H1 (cell line): ENCODE data around the gene ALG1. TPM values are rescaled to one million over a fixed set of nuclear protein-coding genes. Genes with fewer than 3 reads are reported as not detected.
"Not testable (repeated sequence)": the region's sequence is repeated elsewhere in the genome, so short reads cannot be mapped to it uniquely, and the experiment has no call there.

ENCODE experiments used
- CTCF ChIA-PET: fragments of 300-600 bp; sonication (Branson Sonifier 250); formaldehyde crosslinking; loops from one replicate; lab custom pipeline; 2021; ENCODE audit not compliant: partially characterized antibody; lab: Charles Lee
- POLR2A ChIA-PET: fragments of 300-600 bp; sonication (Branson Sonifier 250); formaldehyde crosslinking; loops from one replicate; lab custom pipeline; 2021; ENCODE audit warnings: inconsistent platforms; ENCODE audit not compliant: partially characterized antibody; lab: Charles Lee
- DNase-seq, 2 experiments: peaks; one replicate each; pipeline versions ENCODE4 v3.0.0 to v3.0.0-alpha.2; 2010 to 2022; ENCODE audit warnings: low spot score in 2 of 2, low read depth in 1 of 2, mixed read lengths in 1 of 2
- FAIRE-seq: peaks from 2 replicates; lab custom pipeline; 2011; peaks lifted over from hg19 to GRCh38; lab: Jason Lieb, UNC
- H2AFZ ChIP-seq: 2 replicates; pipeline ENCODE4 v1.8.1; 2012; ENCODE audit warnings: low read length, inconsistent platforms
- H2AK5ac ChIP-seq: 2 replicates; pipeline ENCODE4 v1.6.1; 2013; ENCODE audit warnings: low read depth, low read length
- H2BK120ac ChIP-seq: replicated peaks from 2 replicates; pipeline ENCODE3; 2013; ENCODE audit warnings: low read depth, low read length, inconsistent platforms
- H2BK12ac ChIP-seq: 2 replicates; pipeline ENCODE4 v1.6.1; 2013; ENCODE audit warnings: low read depth, low read length
- H2BK15ac ChIP-seq: 2 replicates; pipeline ENCODE4 v1.6.1; 2013; ENCODE audit warnings: low read length
- H2BK20ac ChIP-seq: 2 replicates; pipeline ENCODE4 v1.6.1; 2013; ENCODE audit warnings: low read length
- H2BK5ac ChIP-seq: 2 replicates; pipeline ENCODE4 v1.6.1; 2013; ENCODE audit warnings: low read depth, low read length
- H3K14ac ChIP-seq: 2 replicates; pipeline ENCODE4 v1.6.1; 2013; ENCODE audit warnings: inconsistent platforms; ENCODE audit not compliant: insufficient read length
- H3K18ac ChIP-seq: 2 replicates; pipeline ENCODE4 v1.6.1; 2013; ENCODE audit warnings: low read length; ENCODE audit errors: extremely low read depth
- H3K23ac ChIP-seq: 2 replicates; pipeline ENCODE4 v1.6.1; 2013; ENCODE audit warnings: inconsistent platforms; ENCODE audit not compliant: insufficient read length
- H3K23me2 ChIP-seq: 2 replicates; pipeline ENCODE4 v1.6.1; 2013; ENCODE audit warnings: low read depth, low read length
- H3K27ac ChIP-seq: 2 replicates; pipeline ENCODE4 v1.6.1; 2011; ENCODE audit warnings: low read depth, low read length, inconsistent platforms
- H3K27me3 ChIP-seq, 4 experiments: replicated peaks in 1 of 4; 1 replicate in 1 of 4; 2 replicates in 3 of 4; pipeline versions ENCODE4 v1.6.1 to v1.8.1; 2011 to 2013; ENCODE audit warnings: low read length in 3 of 4, mild to moderate bottlenecking in 3 of 4, inconsistent platforms in 2 of 4, mixed read lengths in 2 of 4, moderate library complexity in 1 of 4; ENCODE audit not compliant: control insufficient read depth in 3 of 4, insufficient read depth in 3 of 4; ENCODE audit errors: extremely low read depth in 1 of 4
- H3K36me3 ChIP-seq, 4 experiments: 2 replicates each; pipeline versions ENCODE4 v1.6.1 to v1.8.1; 2011 to 2013; ENCODE audit warnings: mild to moderate bottlenecking in 4 of 4, low read length in 3 of 4, moderate library complexity in 2 of 4, control low read depth in 1 of 4, inconsistent platforms in 1 of 4; ENCODE audit not compliant: insufficient read depth in 4 of 4, control insufficient read depth in 2 of 4
- H3K4ac ChIP-seq: replicated peaks from 2 replicates; pipeline ENCODE3; 2013; ENCODE audit warnings: low read length, low read depth, mixed read lengths, inconsistent platforms; ENCODE audit not compliant: insufficient read length
- H3K4me1 ChIP-seq, 4 experiments: replicated peaks in 1 of 4; 1 replicate in 1 of 4; 2 replicates in 3 of 4; pipeline versions ENCODE4 v1.6.1 to v1.8.1; 2011 to 2013; ENCODE audit warnings: low read length in 3 of 4, inconsistent platforms in 2 of 4, mixed read lengths in 1 of 4; ENCODE audit not compliant: insufficient read depth in 4 of 4, control insufficient read depth in 3 of 4
- H3K4me2 ChIP-seq, 2 experiments: 2 replicates each; pipeline versions ENCODE4 v1.6.1 to v1.8.1; 2011 to 2013; ENCODE audit warnings: low read depth in 2 of 2, low read length in 2 of 2, control low read depth in 1 of 2, inconsistent platforms in 1 of 2, mild to moderate bottlenecking in 1 of 2; ENCODE audit not compliant: insufficient read depth in 1 of 2
- H3K4me3 ChIP-seq, 4 experiments: fragments of 200-600, 300-600 bp in 1 of 4; sonication (generic), shearing (Covaris generic), sonication (Bioruptor Twin) in 1 of 4; 2 replicates each; pipeline versions ENCODE4 v1.5.1 to v1.8.1; 2011 to 2016; ENCODE audit warnings: low read length in 4 of 4, low read depth in 3 of 4, control low read depth in 2 of 4, inconsistent platforms in 2 of 4, mild to moderate bottlenecking in 2 of 4, mixed read lengths in 1 of 4, moderate library complexity in 1 of 4; ENCODE audit not compliant: insufficient read depth in 2 of 4; ENCODE audit errors: extremely low read depth in 1 of 4
- H3K56ac ChIP-seq: replicated peaks from 2 replicates; pipeline ENCODE3; 2013; ENCODE audit warnings: low read depth, mild to moderate bottlenecking, mixed read lengths, low read length, inconsistent platforms; ENCODE audit not compliant: insufficient read length
- H3K79me1 ChIP-seq: 2 replicates; pipeline ENCODE4 v1.6.1; 2013; ENCODE audit warnings: low read depth, low read length, control low read depth
- H3K79me2 ChIP-seq, 2 experiments: 2 replicates each; pipeline versions ENCODE4 v1.6.1 to v1.8.1; 2012 to 2013; ENCODE audit warnings: low read length in 2 of 2, mild to moderate bottlenecking in 2 of 2, inconsistent platforms in 1 of 2; ENCODE audit not compliant: insufficient read depth in 2 of 2, control insufficient read depth in 1 of 2
- H3K9ac ChIP-seq, 4 experiments: replicated peaks in 1 of 4; 1 replicate in 1 of 4; 2 replicates in 3 of 4; pipeline versions ENCODE4 v1.6.1 to v1.8.1; 2011 to 2013; ENCODE audit warnings: low read depth in 3 of 4, low read length in 3 of 4, control low read depth in 2 of 4, mild to moderate bottlenecking in 2 of 4, moderate library complexity in 2 of 4, inconsistent platforms in 1 of 4; ENCODE audit errors: extremely low read depth in 1 of 4
- H3K9me3 ChIP-seq, 2 experiments: 2 replicates each; pipeline versions ENCODE4 v1.6.1 to v1.8.1; 2012 to 2013; ENCODE audit warnings: mild to moderate bottlenecking in 2 of 2, moderate library complexity in 2 of 2, control low read depth in 1 of 2, inconsistent platforms in 1 of 2, low read depth in 1 of 2, low read length in 1 of 2, mixed read lengths in 1 of 2; ENCODE audit not compliant: insufficient read depth in 2 of 2
- H4K20me1 ChIP-seq, 2 experiments: replicated peaks in 1 of 2; 2 replicates each; pipeline versions ENCODE3 to v1.8.1; 2011 to 2013; ENCODE audit warnings: inconsistent platforms in 2 of 2, low read length in 2 of 2, mild to moderate bottlenecking in 1 of 2; ENCODE audit not compliant: insufficient read depth in 2 of 2, control insufficient read depth in 1 of 2
- H4K5ac ChIP-seq: 2 replicates; pipeline ENCODE4 v1.6.1; 2013; ENCODE audit warnings: low read length, low read depth, mixed read lengths, inconsistent platforms; ENCODE audit not compliant: insufficient read length
- H4K8ac ChIP-seq: 2 replicates; pipeline ENCODE4 v1.8.0; 2013; ENCODE audit warnings: mild to moderate bottlenecking, moderate library complexity, low read length, inconsistent platforms; ENCODE audit not compliant: insufficient read depth; ENCODE audit errors: extremely low read depth
- H4K91ac ChIP-seq: replicated peaks from 2 replicates; pipeline ENCODE3; 2013; ENCODE audit warnings: low read length, mixed read lengths, inconsistent platforms; ENCODE audit not compliant: insufficient read length
- WGBS, 2 experiments: shearing (Covaris generic) in 1 of 2; methylation state at CpG; one replicate each; pipeline versions ENCODE4 v1.1.6 to v1.1.7; 2013 to 2015; ENCODE audit warnings: low lambda C conversion rate in 2 of 2, mixed read lengths in 2 of 2, inconsistent platforms in 1 of 2, low coverage in 1 of 2, missing lambda C conversion rate in 1 of 2; ENCODE audit not compliant: insufficient replicate concordance in 2 of 2, insufficient coverage in 1 of 2, insufficient read length in 1 of 2; ENCODE audit errors: extremely low coverage in 1 of 2, missing lambda C conversion rate in 1 of 2; 5-methylcytosine and 5-hydroxymethylcytosine counted together
- polyA plus RNA-seq, 7 experiments: library from polyadenylated mRNA; depleted of rRNA in 3 of 7; stranded (reverse) in 5 of 7; unstranded in 2 of 7; fragments of >200 nt in 5 of 7; fragments of 200-250 nt in 2 of 7; gene quantifications; 1 replicate in 5 of 7; 2 replicates in 1 of 7; 4 replicates in 1 of 7; pipeline versions ENCODE4 v1.2.1 to v1.2.3, GENCODE V29; 2011 to 2013; ENCODE audit warnings: missing spikeins in 2 of 7, mixed read lengths in 2 of 7
- total RNA-seq: library from RNA; stranded (reverse); fragmentation: NEBNext Ultra II Directional; extraction: Animal tissue kit (Norgen Biotek cat#: 25700); gene quantifications from 2 replicates; pipeline ENCODE4 v1.2.1, GENCODE V29; 2021

The ALG1 gene
- total and polyA plus RNA-seq, 2 of the 8 experiments (the other 6 are each of a cell fraction or from before 2014, with no cell fraction given) = 34.8 to 46.5 TPM

DNA sequence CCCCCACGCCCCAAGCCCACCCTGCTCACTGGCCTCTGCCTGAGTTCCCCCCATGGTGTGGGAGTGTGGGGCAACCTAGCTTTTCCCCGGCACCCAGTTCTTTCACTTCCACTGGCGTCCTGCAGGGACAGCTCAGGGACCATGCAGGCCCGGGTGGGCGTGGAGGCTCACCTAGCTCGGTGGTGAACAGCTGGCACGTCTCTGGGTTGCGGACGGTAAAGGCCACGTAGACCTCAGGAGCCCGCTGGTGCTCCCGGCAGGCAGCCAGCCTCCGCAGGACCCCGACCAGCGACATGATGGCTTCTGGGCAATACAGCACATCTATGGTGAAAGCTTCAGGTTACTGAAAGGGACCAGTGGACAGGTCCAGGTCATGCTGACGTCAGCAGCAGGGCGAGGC lies 17.3 kb downstream of the ALG1 start:
- not testable (repeated sequence) for H3K14ac ChIP-seq, H3K4me1 ChIP-seq, H3K18ac ChIP-seq, H3K4ac ChIP-seq, H3K56ac ChIP-seq, H2AFZ ChIP-seq, H3K27ac ChIP-seq, H3K4me2 ChIP-seq, H2BK12ac ChIP-seq, H2BK15ac ChIP-seq, H3K9me3 ChIP-seq, H2BK5ac ChIP-seq, H3K4me3 ChIP-seq, H3K23ac ChIP-seq, H3K23me2 ChIP-seq, DNase-seq, H2BK20ac ChIP-seq, H2AK5ac ChIP-seq, H4K8ac ChIP-seq, H3K79me1 ChIP-seq, H4K5ac ChIP-seq, FAIRE-seq, H3K27me3 ChIP-seq, H3K9ac ChIP-seq, H4K91ac ChIP-seq, H3K79me2 ChIP-seq, H4K20me1 ChIP-seq, H2BK120ac ChIP-seq
- WGBS, 2 experiments = 92% methylated on average over 16 of the region's 17 CpGs; no CpG with 5 or more reads in 1 of the 2 experiments
- peaks cover 4 to 28% (median 5%) of the 10 kb centered on the region in 4 experiments; a peak in 5 of 8 replicates for H3K36me3 ChIP-seq
- POLR2A ChIA-PET = interaction anchor here (0.8 to 1.9 kb wide), 7 partner anchors 9 to 83 kb away, joined by 3 to 6 read pairs (median 3); no protein-coding TSS in a partner anchor
- CTCF ChIA-PET = interaction anchor here (1.3 to 27.9 kb wide), 3 partner anchors 14 to 64 kb away, joined by 3 to 625 read pairs (median 20); partner anchors contain the start of gene C16orf89
